ENCODE data around the gene PKNOX2.

PKNOX2 gene

DNA sequence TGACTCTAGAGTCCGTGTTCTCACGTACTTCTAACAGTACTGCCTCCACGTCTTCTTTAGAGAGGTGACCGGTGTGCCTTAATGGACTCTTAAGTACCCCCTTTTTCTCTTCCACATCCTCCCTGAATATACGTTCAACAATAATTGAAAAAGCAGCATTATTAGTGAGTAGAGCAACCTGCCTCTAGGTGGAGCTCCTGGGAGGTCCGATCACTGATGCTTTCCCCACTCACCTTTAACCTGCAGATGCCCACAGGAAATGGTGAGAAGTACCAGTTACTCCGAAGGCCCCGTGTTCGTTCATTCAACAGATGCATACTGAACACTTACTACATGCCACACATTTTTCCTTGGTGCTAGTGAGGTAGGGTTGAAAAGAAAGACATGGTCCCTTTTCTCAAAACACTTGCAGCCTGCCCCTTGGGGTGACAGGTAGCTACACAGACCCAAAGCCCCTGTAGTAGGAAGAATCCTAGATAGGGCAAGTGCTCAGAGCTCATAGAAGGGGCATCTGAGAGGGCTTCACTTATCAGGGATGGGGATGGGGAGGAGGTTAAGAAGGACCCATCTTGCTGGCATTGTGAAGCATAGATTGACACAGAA lies 258.8 kb downstream of the PKNOX2 start:
- TF ChIP-seq, protein P1, sequence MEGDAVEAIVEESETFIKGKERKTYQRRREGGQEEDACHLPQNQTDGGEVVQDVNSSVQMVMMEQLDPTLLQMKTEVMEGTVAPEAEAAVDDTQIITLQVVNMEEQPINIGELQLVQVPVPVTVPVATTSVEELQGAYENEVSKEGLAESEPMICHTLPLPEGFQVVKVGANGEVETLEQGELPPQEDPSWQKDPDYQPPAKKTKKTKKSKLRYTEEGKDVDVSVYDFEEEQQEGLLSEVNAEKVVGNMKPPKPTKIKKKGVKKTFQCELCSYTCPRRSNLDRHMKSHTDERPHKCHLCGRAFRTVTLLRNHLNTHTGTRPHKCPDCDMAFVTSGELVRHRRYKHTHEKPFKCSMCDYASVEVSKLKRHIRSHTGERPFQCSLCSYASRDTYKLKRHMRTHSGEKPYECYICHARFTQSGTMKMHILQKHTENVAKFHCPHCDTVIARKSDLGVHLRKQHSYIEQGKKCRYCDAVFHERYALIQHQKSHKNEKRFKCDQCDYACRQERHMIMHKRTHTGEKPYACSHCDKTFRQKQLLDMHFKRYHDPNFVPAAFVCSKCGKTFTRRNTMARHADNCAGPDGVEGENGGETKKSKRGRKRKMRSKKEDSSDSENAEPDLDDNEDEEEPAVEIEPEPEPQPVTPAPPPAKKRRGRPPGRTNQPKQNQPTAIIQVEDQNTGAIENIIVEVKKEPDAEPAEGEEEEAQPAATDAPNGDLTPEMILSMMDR (IDR thresholded peaks at IDR 0.05; ENCODE audit: extremely low read depth, missing control alignments): peak; percentile 36
- peak; percentile 46 for DNase-seq (ENCODE audit: low spot score)

DNA sequence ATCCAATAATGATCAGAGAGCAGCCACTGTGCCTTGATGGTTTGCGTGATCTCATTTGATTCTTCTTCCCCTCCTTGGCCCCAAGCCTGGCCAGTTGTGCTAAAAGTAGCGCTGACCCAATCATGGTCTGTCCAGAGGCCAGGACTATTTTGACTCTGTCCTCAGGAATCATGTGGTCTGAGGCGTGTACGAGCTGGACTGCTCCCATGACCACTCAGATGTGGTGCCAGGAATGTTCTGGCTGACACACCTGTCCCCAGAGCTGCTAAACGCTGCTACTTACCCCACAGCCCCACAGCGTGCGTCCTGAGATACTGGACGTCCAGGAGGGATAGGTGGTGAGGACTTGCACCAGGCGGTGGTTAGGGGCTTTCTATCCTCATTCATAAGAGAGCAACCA lies 261.1 kb downstream of the PKNOX2 start:
- no peak for DNase-seq (ENCODE audit: low spot score)
- TF ChIP-seq, protein P1 (IDR thresholded peaks at IDR 0.05; ENCODE audit: extremely low read depth, missing control alignments): no peak

DNA sequence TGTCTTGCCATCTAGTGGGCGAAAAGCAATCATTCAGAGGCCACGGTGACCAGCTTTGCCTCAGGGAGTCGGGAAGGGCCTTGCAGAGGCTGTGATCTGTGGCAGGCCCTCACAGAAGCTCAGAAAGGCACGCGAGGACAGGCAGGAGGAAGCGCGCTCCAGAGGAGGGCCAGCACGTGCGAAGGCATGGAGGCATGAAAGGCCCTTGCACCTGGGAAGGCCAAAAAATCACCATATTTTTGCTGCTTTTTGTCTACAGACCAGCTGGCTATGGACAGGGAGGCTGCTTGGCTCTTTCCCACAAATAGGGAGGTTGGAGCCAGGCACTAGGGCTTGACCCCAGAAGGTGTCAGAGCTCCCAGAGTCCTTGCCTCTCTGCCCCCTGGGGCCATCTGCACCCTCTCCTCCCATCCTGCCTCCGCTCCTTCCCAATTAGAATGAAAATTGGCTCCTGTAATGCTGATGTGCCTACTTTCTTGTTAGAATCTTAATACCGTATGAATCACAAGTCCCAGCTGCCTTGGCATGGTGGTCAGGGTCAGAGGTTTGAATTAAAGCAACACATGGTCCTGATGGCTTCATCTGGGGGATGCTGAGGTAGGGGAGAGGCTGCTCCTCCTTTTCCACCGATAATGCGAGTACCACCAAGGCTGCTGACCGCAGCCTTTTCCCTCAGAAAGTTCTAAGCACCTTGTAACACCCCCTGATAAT lies 262.4 kb downstream of the PKNOX2 start:
- TF ChIP-seq, protein P1 (IDR thresholded peaks at IDR 0.05; ENCODE audit: extremely low read depth, missing control alignments): no peak
- DNase-seq (ENCODE audit: low spot score): no peak

DNA sequence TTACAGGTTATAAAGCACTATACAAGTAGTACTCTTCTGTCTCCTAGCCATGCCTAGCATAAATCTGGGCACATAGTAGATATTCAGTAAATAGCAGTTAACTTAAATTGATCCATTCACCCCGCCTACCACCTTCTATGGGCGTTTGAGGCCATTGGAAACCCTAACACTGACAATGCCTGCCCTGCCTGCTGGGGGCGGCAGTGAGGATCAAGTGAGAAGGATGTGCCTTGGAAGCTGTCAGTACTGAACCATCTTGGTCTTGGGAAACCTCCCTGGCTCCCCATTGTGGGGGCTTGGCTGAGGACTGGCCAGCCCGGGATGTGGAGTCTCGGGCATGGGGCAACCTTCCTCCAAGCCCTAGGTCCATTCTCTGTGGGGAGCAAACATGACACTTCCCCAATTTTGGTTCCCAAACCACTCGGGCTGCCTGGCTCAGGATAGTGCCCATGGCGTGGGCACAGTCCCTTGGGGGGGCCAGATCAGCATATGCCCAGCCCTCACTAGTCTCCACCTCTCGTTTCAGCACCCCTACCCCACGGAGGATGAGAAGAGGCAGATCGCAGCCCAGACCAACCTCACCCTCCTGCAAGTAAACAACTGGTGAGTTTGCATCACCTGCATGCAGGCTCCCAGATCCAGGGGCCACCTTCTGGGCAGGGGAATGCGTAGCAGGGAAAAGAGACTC lies 264.1 kb downstream of the PKNOX2 start:
- TF ChIP-seq, protein P1 (IDR thresholded peaks at IDR 0.05; ENCODE audit: extremely low read depth, missing control alignments): peak; percentile 5
- DNase-seq (ENCODE audit: low spot score): no peak

DNA sequence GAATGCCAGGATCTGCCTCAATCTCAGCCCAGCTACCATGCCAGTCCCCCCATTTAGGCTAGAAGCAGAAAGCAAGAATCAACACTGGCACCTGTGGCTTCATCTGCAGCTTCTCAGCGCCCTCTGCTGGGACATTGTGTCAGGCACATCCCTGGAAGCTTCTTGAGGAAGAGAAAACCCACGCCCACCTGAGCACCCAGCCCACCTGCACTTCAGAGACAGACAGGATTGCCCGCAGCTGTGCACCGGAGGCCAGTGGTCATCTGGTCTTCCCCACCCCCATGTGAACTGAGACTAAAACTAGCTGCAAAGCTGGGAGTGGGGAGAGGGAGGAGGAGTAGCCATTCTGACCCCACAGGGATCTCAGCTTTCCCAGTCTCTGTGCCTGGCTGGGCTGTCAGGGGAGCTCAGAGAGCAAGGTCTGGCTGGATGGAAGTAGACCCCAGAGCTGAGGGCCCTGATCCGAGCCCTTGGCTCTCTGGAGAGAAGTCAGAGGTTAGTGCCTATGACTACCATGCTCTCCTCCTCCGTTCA lies 264.7 kb downstream of the PKNOX2 start:
- TF ChIP-seq, protein P1 (IDR thresholded peaks at IDR 0.05; ENCODE audit: extremely low read depth, missing control alignments): peak; percentile 75

DNA sequence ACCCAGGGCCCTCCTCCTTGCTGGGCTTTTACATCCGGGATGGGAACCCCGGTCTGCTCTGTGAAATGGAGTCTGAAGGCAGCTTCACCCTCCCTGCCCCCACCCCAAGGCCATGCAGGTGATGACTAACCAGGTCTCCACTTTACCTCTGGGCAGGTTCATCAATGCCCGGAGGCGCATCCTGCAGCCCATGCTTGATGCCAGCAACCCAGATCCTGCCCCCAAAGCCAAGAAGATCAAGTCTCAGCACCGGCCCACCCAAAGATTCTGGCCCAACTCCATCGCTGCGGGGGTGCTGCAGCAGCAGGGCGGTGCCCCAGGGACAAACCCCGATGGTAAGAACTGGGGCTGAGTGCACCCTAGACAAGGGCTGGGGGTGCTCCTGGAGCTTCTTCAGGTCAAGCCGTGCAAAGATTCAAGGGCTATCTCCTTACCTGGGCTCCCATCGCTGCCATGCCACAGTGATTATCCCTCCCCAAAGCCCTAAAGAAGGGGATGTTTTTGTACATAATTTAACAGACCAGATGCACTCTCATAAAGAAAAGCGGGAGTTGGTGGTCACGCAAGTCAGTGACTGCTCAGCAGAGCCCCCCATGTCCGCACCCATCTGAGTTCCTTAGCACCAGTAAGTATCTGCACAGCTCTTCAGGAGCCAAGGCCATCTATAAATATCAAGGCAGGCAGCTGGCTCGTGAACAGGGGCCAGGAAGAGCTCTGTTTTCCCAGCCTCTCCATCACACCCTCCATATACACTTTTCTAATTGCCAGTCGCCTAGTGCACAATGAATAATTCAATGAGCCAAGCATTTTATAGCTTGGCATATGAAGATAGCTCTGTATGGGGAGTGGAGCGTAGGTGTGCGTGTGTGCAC lies 265.5 kb downstream of the PKNOX2 start:
- TF ChIP-seq, protein P1 (IDR thresholded peaks at IDR 0.05; ENCODE audit: extremely low read depth, missing control alignments): no peak
- no peak for DNase-seq (ENCODE audit: low spot score)

More for the DNA sequence above, 264.7 kb downstream of the PKNOX2 start:
- DNase-seq (ENCODE audit: low spot score): peak; percentile 66

Measured in GM20000 (cell line).